ENCODE data around the gene COL24A1. TPM values are rescaled to one million over a fixed set of nuclear protein-coding genes. Genes with fewer than 3 reads are reported as not detected.

COL24A1 gene
- total RNA-seq, 1 experiment from 2014 or later, result 0.35 TPM

- no peak overlapping the region for H2BK12ac ChIP-seq (ENCODE audit: insufficient read length, low read depth, low read length)
- H3K9me3 ChIP-seq (ENCODE audit: control insufficient read depth, low read depth, low read length), result no peaks in the 10 kb centered on the region
- H3K56ac ChIP-seq (ENCODE audit: insufficient read length, low read depth, low read length), result no peak overlapping the region
- H3K27ac ChIP-seq (ENCODE audit: insufficient read length, low read depth, low read length), result no peak overlapping the region
- H4K8ac ChIP-seq (replicated peaks; ENCODE audit: insufficient read length, low read depth, low read length), result no peak overlapping the region
- no peaks in the 10 kb centered on the region for H3K23me2 ChIP-seq (ENCODE audit: insufficient read length, low read depth, low read length, poor library complexity, severe bottlenecking)
- H2AK5ac ChIP-seq (ENCODE audit: insufficient read length, low read length), result no peak overlapping the region
- no peak for TF ChIP-seq CTCF (conservative IDR thresholded peaks at IDR 0.05)
- no peak overlapping the region for H3K14ac ChIP-seq (ENCODE audit: insufficient read depth, low read length)
- no peak overlapping the region for H2BK15ac ChIP-seq (ENCODE audit: low read depth, low read length)
- H3K27ac Mint-ChIP-seq, result peak overlapping the region in 1 of 3 experiments; percentile 3; a peak in 1 of 7 replicates
- H3K36me3 Mint-ChIP-seq (ENCODE audit: insufficient read depth in 1 of 3, low read depth in 3 of 3), result no peaks in the 10 kb centered on the region
- no peak for DNase-seq
- H3K9me3 Mint-ChIP-seq, result no peaks in the 10 kb centered on the region; a peak in 1 of 5 replicates
- H2BK120ac ChIP-seq (ENCODE audit: low read depth, low read length, poor library complexity, severe bottlenecking), result no peak overlapping the region
- H3K9ac ChIP-seq (ENCODE audit: extremely low read depth, insufficient read length, low read length), result no peak overlapping the region
- H3K23ac ChIP-seq (ENCODE audit: insufficient read length, low read depth, low read length), result no peak overlapping the region
- H3K79me2 ChIP-seq (ENCODE audit: insufficient read depth, low read length), result no peaks in the 10 kb centered on the region
- H3K27me3 ChIP-seq (ENCODE audit: insufficient read depth, low read length), result no peaks in the 10 kb centered on the region
- no peak overlapping the region for H2BK5ac ChIP-seq (ENCODE audit: insufficient read length, low read length)
- H4K20me1 ChIP-seq (ENCODE audit: control insufficient read depth, insufficient read depth, insufficient read length), result no peaks in the 10 kb centered on the region
- H3K27me3 Mint-ChIP-seq (ENCODE audit: low read depth), result no peaks in the 10 kb centered on the region
- no CpG with 5 or more reads among the region's 4 CpGs for WGBS (ENCODE audit: extremely low coverage, insufficient read length, low lambda C conversion rate)
- H3K4me1 Mint-ChIP-seq, result peaks cover 20 to 21% of the 10 kb centered on the region in 2 experiments
- no peak overlapping the region for H3K18ac ChIP-seq (ENCODE audit: insufficient read length, low read depth, low read length)
- no peak overlapping the region for H3K4me2 ChIP-seq (ENCODE audit: insufficient read depth, insufficient read length, low read length)
- H4K91ac ChIP-seq (ENCODE audit: insufficient read length, low read depth, low read length), result no peak overlapping the region
- no peak overlapping the region for H3K4ac ChIP-seq (ENCODE audit: low read depth, low read length)
- no peak overlapping the region for H2AFZ ChIP-seq (ENCODE audit: low read length)
- H2BK20ac ChIP-seq (ENCODE audit: low read depth, low read length, poor library complexity, severe bottlenecking), result no peak overlapping the region
- H4K5ac ChIP-seq (ENCODE audit: insufficient read length, low read depth, low read length), result no peak overlapping the region
- no peak overlapping the region for H3K4me3 Mint-ChIP-seq
- H3T11ph ChIP-seq (ENCODE audit: low read length), result no peak overlapping the region
- H3K79me1 ChIP-seq (ENCODE audit: insufficient read depth, low read depth, low read length, poor library complexity, severe bottlenecking), result no peaks in the 10 kb centered on the region
- H3K4me1 ChIP-seq (ENCODE audit: insufficient read depth, low read length), result no peaks in the 10 kb centered on the region
Observed at GRCh38 chr1:85822696-85823095, 333.9 kb downstream of the COL24A1 start.
